ENCODE results near the gene ULK4. TPM values are rescaled to one million over a fixed set of nuclear protein-coding genes. Genes with fewer than 3 reads are reported as not detected.

The ULK4 gene
- total RNA-seq, 1 experiment from 2014 or later: 8.7 TPM

- H2AFZ ChIP-seq: no peak overlapping the region
- POLR2A ChIA-PET (ENCODE audit: unreplicated experiment): no interaction called here
- no peak overlapping the region for H3K4me3 ChIP-seq
- CTCF ChIA-PET: interaction anchor here (1.6 to 1.7 kb wide), 2 partner anchors 207 to 298 kb away, joined by 3 read pairs; no protein-coding TSS in a partner anchor
- H3K79me2 ChIP-seq (ENCODE audit: low read depth): no peaks in the 10 kb centered on the region
- no peaks in the 10 kb centered on the region for H3K27me3 ChIP-seq (ENCODE audit: insufficient read depth, low read depth)
- peak in 1 of 2 experiments; percentile 7 for DNase-seq
- intact Hi-C loops (cut with micrococcal nuclease; ENCODE audit: unreplicated experiment): loop anchor here (1.0 to 10.0 kb wide), 6 partner anchors 121 to 651 kb away; no protein-coding TSS in a partner anchor
- H3K27ac ChIP-seq: no peak overlapping the region
- no peaks in the 10 kb centered on the region for H3K36me3 ChIP-seq (ENCODE audit: low read depth)
- no peak overlapping the region for H3K4me2 ChIP-seq
- no peaks in the 10 kb centered on the region for H3K4me1 ChIP-seq (replicated peaks; ENCODE audit: insufficient read depth)
- H3K9me2 ChIP-seq (ENCODE audit: insufficient read depth): no peaks in the 10 kb centered on the region
- H3K9me3 ChIP-seq (ENCODE audit: insufficient read depth, low read depth): no peaks in the 10 kb centered on the region
- TF ChIP-seq EZH2 (IDR thresholded peaks at IDR 0.05; ENCODE audit: low read depth) (no peak), CTCF (conservative IDR thresholded peaks at IDR 0.05) (peak; percentile 71)
- no peaks in the 10 kb centered on the region for H3F3A ChIP-seq (ENCODE audit: insufficient read depth, low read depth)
- BruUV-seq (replicated peaks): no TSS peak
- H4K20me1 ChIP-seq (ENCODE audit: insufficient read depth): no peaks in the 10 kb centered on the region
Measured at GRCh38 chr3:41893977-41894376, 67.9 kb downstream of the ULK4 start.

- CTCF ChIA-PET: no interaction called here
- H3K27ac ChIP-seq: no peak overlapping the region
Measured at GRCh38 chr3:41888368-41889076, 73.4 kb downstream of the ULK4 start.

GRCh38 chr3:41882956-41883355 is 78.9 kb downstream of the ULK4 start:
- Histone ChIP-seq H3K27me3 (ENCODE audit: insufficient read depth, low read depth) (no peaks in the 10 kb centered on the region), H3K27ac (no peak overlapping the region), H3K4me1 (replicated peaks; ENCODE audit: insufficient read depth) (no peaks in the 10 kb centered on the region), H3K4me2 (no peak overlapping the region), H2AFZ (no peak overlapping the region), H3K36me3 (ENCODE audit: low read depth) (no peaks in the 10 kb centered on the region), H3F3A (ENCODE audit: insufficient read depth, low read depth) (no peaks in the 10 kb centered on the region), H3K9me3 (ENCODE audit: insufficient read depth, low read depth) (no peaks in the 10 kb centered on the region), H3K79me2 (ENCODE audit: low read depth) (no peaks in the 10 kb centered on the region), H3K9me2 (ENCODE audit: insufficient read depth) (no peaks in the 10 kb centered on the region), H3K4me3 (no peak overlapping the region), H4K20me1 (ENCODE audit: insufficient read depth) (no peaks in the 10 kb centered on the region)
- ChIA-PET POLR2A (ENCODE audit: unreplicated experiment) (no interaction called here), CTCF (no interaction called here)
- TF ChIP-seq EZH2 (IDR thresholded peaks at IDR 0.05; ENCODE audit: low read depth) (no peak), CTCF (conservative IDR thresholded peaks at IDR 0.05) (no peak)
- no peak for DNase-seq
- intact Hi-C loops (cut with micrococcal nuclease; ENCODE audit: unreplicated experiment): no loop called here
- BruUV-seq (replicated peaks): no TSS peak

More at GRCh38 chr3:41888368-41889076, 73.4 kb downstream of the ULK4 start:
- H3F3A ChIP-seq (ENCODE audit: insufficient read depth, low read depth): no peaks in the 10 kb centered on the region
- no peak overlapping the region for H2AFZ ChIP-seq
- no peaks in the 10 kb centered on the region for H3K36me3 ChIP-seq (ENCODE audit: low read depth)
- no peak overlapping the region for H3K4me3 ChIP-seq
- no peaks in the 10 kb centered on the region for H3K9me3 ChIP-seq (ENCODE audit: insufficient read depth, low read depth)
- H3K4me2 ChIP-seq: no peak overlapping the region
- H3K79me2 ChIP-seq (ENCODE audit: low read depth): no peaks in the 10 kb centered on the region
- POLR2A ChIA-PET (ENCODE audit: unreplicated experiment): no interaction called here
- H3K27me3 ChIP-seq (ENCODE audit: insufficient read depth, low read depth): no peaks in the 10 kb centered on the region
- no peaks in the 10 kb centered on the region for H3K4me1 ChIP-seq (replicated peaks; ENCODE audit: insufficient read depth)
- BruUV-seq (replicated peaks): no TSS peak
- TF ChIP-seq CTCF (conservative IDR thresholded peaks at IDR 0.05) (no peak), EZH2 (IDR thresholded peaks at IDR 0.05; ENCODE audit: low read depth) (no peak)
- no peaks in the 10 kb centered on the region for H3K9me2 ChIP-seq (ENCODE audit: insufficient read depth)
- intact Hi-C loops (cut with micrococcal nuclease; ENCODE audit: unreplicated experiment): no loop called here
- H4K20me1 ChIP-seq (ENCODE audit: insufficient read depth): no peaks in the 10 kb centered on the region
- no peak for DNase-seq
